HepG2 (cell line): ENCODE results near the gene MBD3. TPM values are rescaled to one million over a fixed set of nuclear protein-coding genes. Genes with fewer than 3 reads are reported as not detected.

Source experiments
- ATF7-NPFF ChIP-seq: sonication (generic); formaldehyde crosslinking; IDR thresholded peaks from 2 replicates; pipeline ENCODE4 v1.8.1; 2023; ENCODE audit warnings: mild to moderate bottlenecking, low read depth, missing genetic modification reagents, moderate library complexity
- CEBPB ChIP-seq: IDR thresholded peaks from 2 replicates; pipeline ENCODE4 v1.6.1; 2011; ENCODE audit warnings: low read depth, low read length, improper control_type of control experiment, borderline replicate concordance
- MXD3 ChIP-seq: IDR thresholded peaks from 2 replicates; pipeline ENCODE4 v1.6.1; 2016; ENCODE audit warnings: mild to moderate bottlenecking, missing biosample characterization, missing genetic modification reagents
- POLR2G ChIP-seq: fragments of 200-400 bp; formaldehyde crosslinking; IDR thresholded peaks from 2 replicates; pipeline ENCODE4 v1.6.1; 2018; ENCODE audit warnings: mild to moderate bottlenecking, low read depth, low read length, moderate library complexity
- REL ChIP-seq: sonication (generic); formaldehyde crosslinking; conservative IDR thresholded peaks from 2 replicates; pipeline ENCODE4 v1.8.0; 2022; ENCODE audit warnings: mild to moderate bottlenecking, missing genetic modification reagents, moderate library complexity
- SAFB2 ChIP-seq: sonication (generic); formaldehyde crosslinking; IDR thresholded peaks from 2 replicates; pipeline ENCODE4 v1.5.1; 2020; ENCODE audit warnings: missing genetic modification reagents, low read depth, mild to moderate bottlenecking, borderline replicate concordance
- SALL1 ChIP-seq: sonication (generic); formaldehyde crosslinking; IDR thresholded peaks from 2 replicates; pipeline ENCODE4 v1.8.0; 2022; ENCODE audit warnings: mild to moderate bottlenecking, missing genetic modification reagents
- SMAD9 ChIP-seq: sonication (generic); formaldehyde crosslinking; IDR thresholded peaks from 2 replicates; pipeline ENCODE4 v1.5.1; 2020; ENCODE audit warnings: mild to moderate bottlenecking, missing genetic modification reagents
- ZBTB26 ChIP-seq: IDR thresholded peaks from 2 replicates; pipeline ENCODE4 v1.6.1; 2016; ENCODE audit warnings: missing compliant biosample characterization, missing genetic modification reagents, borderline replicate concordance
- ZNF510 ChIP-seq: sonication (generic); formaldehyde crosslinking; IDR thresholded peaks from 2 replicates; pipeline ENCODE4 v1.4.0; 2020; ENCODE audit warnings: low read depth, mild to moderate bottlenecking, missing genetic modification reagents
- ZNF512 ChIP-seq: sonication (generic); formaldehyde crosslinking; IDR thresholded peaks from 2 replicates; pipeline ENCODE4 v1.4.0; 2020; ENCODE audit warnings: mild to moderate bottlenecking, missing genetic modification reagents
- ZNF543 ChIP-seq: sonication (generic); formaldehyde crosslinking; IDR thresholded peaks from 2 replicates; pipeline ENCODE4 v1.4.0; 2020; ENCODE audit warnings: mild to moderate bottlenecking, missing genetic modification reagents
- ZNF713 ChIP-seq: sonication (generic); formaldehyde crosslinking; IDR thresholded peaks from 2 replicates; pipeline ENCODE4 v1.4.0; 2020; ENCODE audit warnings: mild to moderate bottlenecking, missing genetic modification reagents
- ZNF773 ChIP-seq: sonication (generic); formaldehyde crosslinking; IDR thresholded peaks from 2 replicates; pipeline ENCODE4 v1.4.0; 2020; ENCODE audit warnings: missing genetic modification reagents, borderline replicate concordance
- polyA plus RNA-seq, 8 experiments: library from polyadenylated mRNA; depleted of rRNA in 3 of 8; stranded (reverse) in 7 of 8; unstranded in 1 of 8; fragments of >200 nt; fragmentation: Illumina TruSeq in 4 of 8; extraction: Trizol in 4 of 8; gene quantifications; 2 replicates each; pipeline versions ENCODE4 v1.2.1 to v1.2.3, GENCODE V29; 2011 to 2016; ENCODE audit warnings: low read depth in 4 of 8, missing spikeins in 1 of 8, mixed read lengths in 1 of 8; ENCODE audit not compliant: insufficient read depth in 1 of 8
- total RNA-seq, 5 experiments: library from RNA; depleted of rRNA; stranded (reverse); fragments of >200 nt; fragmentation: Illumina TruSeq; extraction: Trizol; gene quantifications; 2 replicates each; pipeline ENCODE4 v1.2.3, GENCODE V29; 2016; ENCODE audit warnings: low read depth in 1 of 5
- TF ChIP-seq, protein P1 (sequence below): sonication (generic); formaldehyde crosslinking; IDR thresholded peaks from 2 replicates; pipeline ENCODE4 v1.4.0; 2020; ENCODE audit warnings: low read depth, missing genetic modification reagents
- TF ChIP-seq, protein P2 (sequence below): sonication (generic); formaldehyde crosslinking; IDR thresholded peaks from 2 replicates; pipeline ENCODE4 v1.4.0; 2020; ENCODE audit warnings: mild to moderate bottlenecking, missing genetic modification reagents, borderline replicate concordance
- TF ChIP-seq, protein P3 (sequence below): sonication (generic); formaldehyde crosslinking; conservative IDR thresholded peaks from 2 replicates; pipeline ENCODE4 v1.8.1; 2023; ENCODE audit warnings: missing genetic modification reagents

Gene MBD3
- total and polyA plus RNA-seq, 2 of the 13 experiments (the other 11 are each of a cell fraction or from before 2014, with no cell fraction given), result 21.2 to 76.9 TPM

GRCh38 chr19:1592024-1592754, 476 bp downstream of the MBD3 start (continued):
- TF ChIP-seq, protein P1, sequence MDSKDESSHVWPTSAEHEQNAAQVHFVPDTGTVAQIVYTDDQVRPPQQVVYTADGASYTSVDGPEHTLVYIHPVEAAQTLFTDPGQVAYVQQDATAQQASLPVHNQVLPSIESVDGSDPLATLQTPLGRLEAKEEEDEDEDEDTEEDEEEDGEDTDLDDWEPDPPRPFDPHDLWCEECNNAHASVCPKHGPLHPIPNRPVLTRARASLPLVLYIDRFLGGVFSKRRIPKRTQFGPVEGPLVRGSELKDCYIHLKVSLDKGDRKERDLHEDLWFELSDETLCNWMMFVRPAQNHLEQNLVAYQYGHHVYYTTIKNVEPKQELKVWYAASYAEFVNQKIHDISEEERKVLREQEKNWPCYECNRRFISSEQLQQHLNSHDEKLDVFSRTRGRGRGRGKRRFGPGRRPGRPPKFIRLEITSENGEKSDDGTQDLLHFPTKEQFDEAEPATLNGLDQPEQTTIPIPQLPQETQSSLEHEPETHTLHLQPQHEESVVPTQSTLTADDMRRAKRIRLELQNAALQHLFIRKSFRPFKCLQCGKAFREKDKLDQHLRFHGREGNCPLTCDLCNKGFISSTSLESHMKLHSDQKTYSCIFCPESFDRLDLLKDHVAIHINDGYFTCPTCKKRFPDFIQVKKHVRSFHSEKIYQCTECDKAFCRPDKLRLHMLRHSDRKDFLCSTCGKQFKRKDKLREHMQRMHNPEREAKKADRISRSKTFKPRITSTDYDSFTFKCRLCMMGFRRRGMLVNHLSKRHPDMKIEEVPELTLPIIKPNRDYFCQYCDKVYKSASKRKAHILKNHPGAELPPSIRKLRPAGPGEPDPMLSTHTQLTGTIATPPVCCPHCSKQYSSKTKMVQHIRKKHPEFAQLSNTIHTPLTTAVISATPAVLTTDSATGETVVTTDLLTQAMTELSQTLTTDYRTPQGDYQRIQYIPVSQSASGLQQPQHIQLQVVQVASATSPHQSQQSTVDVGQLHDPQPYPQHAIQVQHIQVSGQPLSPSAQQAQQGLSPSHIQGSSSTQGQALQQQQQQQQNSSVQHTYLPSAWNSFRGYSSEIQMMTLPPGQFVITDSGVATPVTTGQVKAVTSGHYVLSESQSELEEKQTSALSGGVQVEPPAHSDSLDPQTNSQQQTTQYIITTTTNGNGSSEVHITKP (CRISPR knock-in tag), result no peak
- TF ChIP-seq SAFB2 (peak; percentile 72; the same call in 1 of the 2 replicates), ZNF543 (CRISPR knock-in tag) (peak; percentile 88; the same call in 1 of the 2 replicates), ZNF773 (CRISPR knock-in tag) (peak; percentile 25; the same call in 1 of the 2 replicates), SMAD9 (CRISPR knock-in tag) (no peak), ZNF512 (CRISPR knock-in tag) (no peak), ZNF510 (CRISPR knock-in tag) (no peak; the same call in 1 of the 2 replicates), ZBTB26 (CRISPR knock-in tag) (no peak), POLR2G (peak; percentile 93), SALL1 (peak; percentile 86), ATF7-NPFF (CRISPR knock-in tag) (peak; percentile 90), ZNF713 (CRISPR knock-in tag) (no peak), MXD3 (CRISPR knock-in tag) (peak; percentile 77; the same call in 1 of the 2 replicates), REL (no peak), CEBPB (no peak)
- TF ChIP-seq, protein P2, sequence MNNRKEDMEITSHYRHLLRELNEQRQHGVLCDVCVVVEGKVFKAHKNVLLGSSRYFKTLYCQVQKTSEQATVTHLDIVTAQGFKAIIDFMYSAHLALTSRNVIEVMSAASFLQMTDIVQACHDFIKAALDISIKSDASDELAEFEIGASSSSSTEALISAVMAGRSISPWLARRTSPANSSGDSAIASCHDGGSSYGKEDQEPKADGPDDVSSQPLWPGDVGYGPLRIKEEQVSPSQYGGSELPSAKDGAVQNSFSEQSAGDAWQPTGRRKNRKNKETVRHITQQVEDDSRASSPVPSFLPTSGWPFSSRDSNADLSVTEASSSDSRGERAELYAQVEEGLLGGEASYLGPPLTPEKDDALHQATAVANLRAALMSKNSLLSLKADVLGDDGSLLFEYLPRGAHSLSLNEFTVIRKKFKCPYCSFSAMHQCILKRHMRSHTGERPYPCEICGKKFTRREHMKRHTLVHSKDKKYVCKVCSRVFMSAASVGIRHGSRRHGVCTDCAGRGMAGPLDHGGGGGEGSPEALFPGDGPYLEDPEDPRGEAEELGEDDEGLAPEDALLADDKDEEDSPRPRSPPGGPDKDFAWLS (CRISPR knock-in tag), result no peak
- TF ChIP-seq, protein P3, sequence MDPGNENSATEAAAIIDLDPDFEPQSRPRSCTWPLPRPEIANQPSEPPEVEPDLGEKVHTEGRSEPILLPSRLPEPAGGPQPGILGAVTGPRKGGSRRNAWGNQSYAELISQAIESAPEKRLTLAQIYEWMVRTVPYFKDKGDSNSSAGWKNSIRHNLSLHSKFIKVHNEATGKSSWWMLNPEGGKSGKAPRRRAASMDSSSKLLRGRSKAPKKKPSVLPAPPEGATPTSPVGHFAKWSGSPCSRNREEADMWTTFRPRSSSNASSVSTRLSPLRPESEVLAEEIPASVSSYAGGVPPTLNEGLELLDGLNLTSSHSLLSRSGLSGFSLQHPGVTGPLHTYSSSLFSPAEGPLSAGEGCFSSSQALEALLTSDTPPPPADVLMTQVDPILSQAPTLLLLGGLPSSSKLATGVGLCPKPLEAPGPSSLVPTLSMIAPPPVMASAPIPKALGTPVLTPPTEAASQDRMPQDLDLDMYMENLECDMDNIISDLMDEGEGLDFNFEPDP (CRISPR knock-in tag), result no peak
